ENCODE results near the gene BACH2. TPM values are rescaled to one million over a fixed set of nuclear protein-coding genes. Genes with fewer than 3 reads are reported as not detected.

BACH2 gene
- total and polyA plus RNA-seq, 9 of the 15 experiments (the other 6 are each of a cell fraction or from before 2014, with no cell fraction given), result 0.06 to 3.1 (median 0.59) TPM

DNA sequence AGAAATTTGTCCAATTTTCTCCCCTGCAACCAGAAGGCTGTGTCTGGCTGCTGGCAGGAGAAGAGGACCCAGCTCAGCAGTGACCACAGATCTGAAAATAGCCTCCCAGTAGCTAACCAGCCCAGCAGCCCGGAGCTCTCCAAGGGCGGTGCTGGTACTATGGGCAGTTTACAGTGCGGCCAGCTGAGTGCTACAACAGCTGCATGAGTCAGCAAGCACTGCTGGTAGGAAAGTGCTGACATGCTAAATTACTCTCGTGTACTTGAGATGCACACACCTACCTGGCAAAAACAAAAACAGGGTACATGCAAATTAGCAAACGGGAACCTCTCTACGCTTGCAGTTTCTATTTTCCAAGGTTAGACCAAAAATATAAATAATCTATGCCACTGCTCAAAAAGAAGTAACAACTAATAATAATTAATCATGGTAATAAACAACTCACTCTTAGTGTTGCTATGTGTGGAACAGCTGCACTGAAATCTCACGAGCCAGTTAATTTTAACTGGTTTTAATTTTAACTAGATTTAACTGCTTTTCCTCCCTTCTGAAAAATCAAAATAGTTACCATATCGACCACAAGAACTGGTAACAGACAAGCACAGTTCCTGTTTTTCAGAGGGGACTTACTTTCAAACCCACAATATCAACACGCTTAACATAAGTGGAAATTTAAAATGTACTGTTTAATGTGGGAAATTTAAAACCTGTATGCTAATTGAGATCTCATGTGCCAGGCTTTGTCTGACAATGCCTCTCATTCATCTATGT, 10.8 kb downstream of the BACH2 start (continued):
- TF ChIP-seq MEF2D (tag; conservative IDR thresholded peaks at IDR 0.05; ENCODE audit: low read depth) (peak; percentile 62; the same call in 1 of the 2 replicates), ELF2 (CRISPR knock-in tag; IDR thresholded peaks at IDR 0.05) (0 out of 2 replicates have a peak, but pooled peaks have one; percentile 35), ZKSCAN3 (CRISPR knock-in tag; IDR thresholded peaks at IDR 0.05) (no peak), SMARCE1 (IDR thresholded peaks at IDR 0.05) (peak; percentile 63; the same call in 1 of the 2 replicates), MBD2 (IDR thresholded peaks at IDR 0.05; ENCODE audit: borderline replicate concordance, low read depth) (peak; percentile 17; the same call in 1 of the 2 replicates), FOXK2 (conservative IDR thresholded peaks at IDR 0.05 in 1 of 2, IDR thresholded peaks at IDR 0.05 in 1 of 2; ENCODE audit: low read depth in 2 of 2) (peak; percentile 55 to 72; a peak in 2 of 4 replicates), PRPF4 (IDR thresholded peaks at IDR 0.05; ENCODE audit: insufficient read depth, low read depth, low read length, poor library complexity, severe bottlenecking) (no peak), DACH1 (IDR thresholded peaks at IDR 0.05; ENCODE audit: partially characterized antibody) (peak; percentile 92), SMAD3 (CRISPR knock-in tag; conservative IDR thresholded peaks at IDR 0.05) (peak; percentile 49; the same call in 1 of the 2 replicates), ARID1B (IDR thresholded peaks at IDR 0.05) (peak; percentile 62), KDM1A (IDR thresholded peaks at IDR 0.05) (peak in 1 of 2 experiments; percentile 99; a peak in 2 of 4 replicates), ZNF589 (CRISPR knock-in tag; IDR thresholded peaks at IDR 0.05; ENCODE audit: low read depth) (peak; percentile 55; the same call in 1 of the 2 replicates)
- TF ChIP-seq, protein P1, sequence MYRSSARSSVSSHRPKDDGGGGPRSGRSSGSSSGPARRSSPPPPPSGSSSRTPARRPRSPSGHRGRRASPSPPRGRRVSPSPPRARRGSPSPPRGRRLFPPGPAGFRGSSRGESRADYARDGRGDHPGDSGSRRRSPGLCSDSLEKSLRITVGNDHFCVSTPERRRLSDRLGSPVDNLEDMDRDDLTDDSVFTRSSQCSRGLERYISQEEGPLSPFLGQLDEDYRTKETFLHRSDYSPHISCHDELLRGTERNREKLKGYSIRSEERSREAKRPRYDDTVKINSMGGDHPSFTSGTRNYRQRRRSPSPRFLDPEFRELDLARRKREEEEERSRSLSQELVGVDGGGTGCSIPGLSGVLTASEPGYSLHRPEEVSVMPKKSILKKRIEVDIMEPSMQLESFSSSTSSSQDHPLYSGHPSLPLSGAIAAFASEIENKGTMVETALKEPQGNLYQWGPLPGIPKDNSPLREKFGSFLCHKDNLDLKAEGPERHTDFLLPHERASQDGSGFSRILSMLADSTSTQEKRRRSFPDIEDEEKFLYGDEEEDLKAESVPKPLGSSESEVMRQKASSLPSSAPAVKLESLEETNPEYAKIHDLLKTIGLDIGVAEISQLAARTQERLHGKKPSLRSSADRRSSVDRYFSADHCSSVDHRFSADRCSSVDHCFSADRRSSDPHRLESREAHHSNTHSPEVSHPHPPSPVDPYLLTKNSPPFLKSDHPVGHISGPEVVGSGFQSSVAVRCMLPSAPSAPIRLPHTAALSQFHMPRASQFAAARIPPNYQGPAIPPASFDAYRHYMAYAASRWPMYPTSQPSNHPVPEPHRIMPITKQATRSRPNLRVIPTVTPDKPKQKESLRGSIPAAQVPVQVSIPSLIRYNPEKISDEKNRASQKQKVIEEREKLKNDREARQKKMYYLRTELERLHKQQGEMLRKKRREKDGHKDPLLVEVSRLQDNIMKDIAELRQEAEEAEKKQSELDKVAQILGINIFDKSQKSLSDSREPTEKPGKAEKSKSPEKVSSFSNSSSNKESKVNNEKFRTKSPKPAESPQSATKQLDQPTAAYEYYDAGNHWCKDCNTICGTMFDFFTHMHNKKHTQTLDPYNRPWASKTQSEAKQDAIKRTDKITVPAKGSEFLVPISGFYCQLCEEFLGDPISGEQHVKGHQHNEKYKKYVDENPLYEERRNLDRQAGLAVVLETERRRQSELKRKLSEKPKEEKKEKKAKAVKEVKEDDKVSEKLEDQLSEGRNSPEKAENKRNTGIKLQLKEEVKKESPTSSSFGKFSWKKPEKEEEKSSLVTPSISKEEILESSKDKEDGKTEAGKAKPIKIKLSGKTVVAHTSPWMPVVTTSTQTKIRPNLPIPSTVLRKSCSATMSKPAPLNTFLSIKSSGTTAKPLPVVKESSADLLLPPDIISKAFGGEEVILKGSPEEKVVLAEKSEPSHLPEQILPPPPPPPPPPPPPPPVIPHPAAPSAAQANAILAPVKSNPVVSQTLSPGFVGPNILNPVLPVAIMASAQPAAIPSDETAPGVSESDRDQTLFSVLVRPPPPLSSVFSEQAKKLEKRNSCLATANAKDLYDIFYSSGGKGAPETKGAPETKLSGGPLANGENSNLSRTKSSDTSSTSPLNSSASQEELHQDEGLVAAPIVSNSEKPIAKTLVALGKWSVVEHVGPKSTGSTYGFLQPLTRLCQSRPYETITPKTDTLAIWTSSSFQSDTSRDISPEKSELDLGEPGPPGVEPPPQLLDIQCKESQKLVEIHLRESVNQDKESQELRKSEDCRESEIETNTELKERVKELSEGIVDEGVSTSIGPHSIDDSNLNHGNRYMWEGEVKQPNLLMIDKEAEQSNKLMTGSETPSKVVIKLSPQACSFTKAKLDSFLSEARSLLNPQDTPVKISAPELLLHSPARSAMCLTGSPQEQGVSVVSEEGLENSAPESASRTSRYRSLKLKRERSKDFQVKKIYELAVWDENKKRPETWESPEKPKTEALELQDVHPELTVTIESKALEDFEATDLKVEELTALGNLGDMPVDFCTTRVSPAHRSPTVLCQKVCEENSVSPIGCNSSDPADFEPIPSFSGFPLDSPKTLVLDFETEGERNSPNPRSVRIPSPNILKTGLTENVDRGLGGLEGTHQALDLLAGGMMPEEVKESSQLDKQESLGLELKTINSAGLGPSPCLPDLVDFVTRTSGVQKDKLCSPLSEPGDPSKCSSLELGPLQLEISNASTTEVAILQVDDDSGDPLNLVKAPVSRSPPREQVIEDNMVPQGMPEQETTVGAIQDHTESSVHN (IDR thresholded peaks at IDR 0.05; ENCODE audit: borderline replicate concordance in 1 of 2, low read depth in 1 of 2), result peak in 1 of 2 experiments; percentile 95; a peak in 2 of 4 replicates
- TF ChIP-seq, protein P2, sequence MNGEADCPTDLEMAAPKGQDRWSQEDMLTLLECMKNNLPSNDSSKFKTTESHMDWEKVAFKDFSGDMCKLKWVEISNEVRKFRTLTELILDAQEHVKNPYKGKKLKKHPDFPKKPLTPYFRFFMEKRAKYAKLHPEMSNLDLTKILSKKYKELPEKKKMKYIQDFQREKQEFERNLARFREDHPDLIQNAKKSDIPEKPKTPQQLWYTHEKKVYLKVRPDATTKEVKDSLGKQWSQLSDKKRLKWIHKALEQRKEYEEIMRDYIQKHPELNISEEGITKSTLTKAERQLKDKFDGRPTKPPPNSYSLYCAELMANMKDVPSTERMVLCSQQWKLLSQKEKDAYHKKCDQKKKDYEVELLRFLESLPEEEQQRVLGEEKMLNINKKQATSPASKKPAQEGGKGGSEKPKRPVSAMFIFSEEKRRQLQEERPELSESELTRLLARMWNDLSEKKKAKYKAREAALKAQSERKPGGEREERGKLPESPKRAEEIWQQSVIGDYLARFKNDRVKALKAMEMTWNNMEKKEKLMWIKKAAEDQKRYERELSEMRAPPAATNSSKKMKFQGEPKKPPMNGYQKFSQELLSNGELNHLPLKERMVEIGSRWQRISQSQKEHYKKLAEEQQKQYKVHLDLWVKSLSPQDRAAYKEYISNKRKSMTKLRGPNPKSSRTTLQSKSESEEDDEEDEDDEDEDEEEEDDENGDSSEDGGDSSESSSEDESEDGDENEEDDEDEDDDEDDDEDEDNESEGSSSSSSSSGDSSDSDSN (IDR thresholded peaks at IDR 0.05; ENCODE audit: borderline replicate concordance in 1 of 2, low read depth in 2 of 2, low read length in 2 of 2), result 0 out of 4 replicates have a peak, but pooled peaks of 1 of the 2 experiments have one; percentile 63
- TF ChIP-seq, protein P3, sequence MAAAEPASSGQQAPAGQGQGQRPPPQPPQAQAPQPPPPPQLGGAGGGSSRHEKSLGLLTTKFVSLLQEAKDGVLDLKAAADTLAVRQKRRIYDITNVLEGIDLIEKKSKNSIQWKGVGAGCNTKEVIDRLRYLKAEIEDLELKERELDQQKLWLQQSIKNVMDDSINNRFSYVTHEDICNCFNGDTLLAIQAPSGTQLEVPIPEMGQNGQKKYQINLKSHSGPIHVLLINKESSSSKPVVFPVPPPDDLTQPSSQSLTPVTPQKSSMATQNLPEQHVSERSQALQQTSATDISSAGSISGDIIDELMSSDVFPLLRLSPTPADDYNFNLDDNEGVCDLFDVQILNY (CRISPR knock-in tag; IDR thresholded peaks at IDR 0.05), result no peak

Data from K562 (cell line).